ENCODE data around the gene CYCS.

The CYCS gene

DNA sequence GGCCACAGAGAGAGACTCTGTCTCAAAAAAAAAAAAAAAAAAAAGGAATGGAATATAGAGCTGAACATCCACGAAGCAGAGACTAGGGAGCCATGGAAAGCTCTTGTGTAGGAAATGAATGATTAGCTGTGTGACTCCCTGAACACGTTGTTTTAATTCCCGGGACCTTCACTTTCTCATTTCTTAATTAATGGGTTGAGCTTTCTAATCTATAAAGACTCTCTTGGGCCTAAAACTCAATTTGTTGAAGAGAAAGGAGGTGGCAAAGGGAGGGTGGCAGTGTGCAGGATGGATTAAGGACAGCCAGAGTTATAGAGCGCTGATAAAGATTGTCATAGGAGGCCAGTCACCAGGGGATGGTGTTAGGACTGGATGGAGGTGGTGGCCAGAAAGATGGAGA, 48.0 kb downstream of the CYCS start:
- no peak for DNase-seq
- intact Hi-C loops (cut with DNase I), result no loop called here

- intact Hi-C loops (cut with DNase I), result no loop called here
These were observed 49.6 kb downstream of the CYCS start for GRCh38 chr7:25075459-25075858.

DNA sequence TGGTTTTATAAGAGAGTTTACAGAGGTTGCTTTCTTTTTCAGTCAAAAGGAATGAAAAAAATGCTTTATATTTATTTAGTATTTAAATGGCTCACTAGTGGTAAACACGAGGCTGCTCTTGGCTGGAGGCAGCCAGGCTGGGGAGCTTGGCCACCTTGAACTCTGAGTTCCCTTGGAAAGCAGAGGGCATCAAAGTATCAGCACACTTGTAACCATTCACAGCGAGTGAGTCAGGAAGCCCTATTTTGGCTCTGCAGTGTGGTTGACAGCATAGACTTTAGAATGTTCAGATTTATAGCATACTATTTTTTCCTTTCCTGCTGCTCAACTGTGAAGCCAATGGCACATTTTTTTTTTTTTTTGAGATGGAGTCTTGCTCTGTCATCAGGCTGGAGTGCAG, 51.6 kb downstream of the CYCS start:
- intact Hi-C loops (cut with DNase I), result no loop called here
- DNase-seq, result no peak

More at GRCh38 chr7:25075459-25075858, 49.6 kb downstream of the CYCS start:
- DNase-seq, result no peak

Measured in posterior cingulate gyrus (tissue), 11 donors.